ENCODE data around the gene NEURL1B. TPM values are rescaled to one million over a fixed set of nuclear protein-coding genes. Genes with fewer than 3 reads are reported as not detected.

Gene NEURL1B
- total RNA-seq, 2 experiments from 2014 or later, result 0.08 to 0.16 TPM

DNA sequence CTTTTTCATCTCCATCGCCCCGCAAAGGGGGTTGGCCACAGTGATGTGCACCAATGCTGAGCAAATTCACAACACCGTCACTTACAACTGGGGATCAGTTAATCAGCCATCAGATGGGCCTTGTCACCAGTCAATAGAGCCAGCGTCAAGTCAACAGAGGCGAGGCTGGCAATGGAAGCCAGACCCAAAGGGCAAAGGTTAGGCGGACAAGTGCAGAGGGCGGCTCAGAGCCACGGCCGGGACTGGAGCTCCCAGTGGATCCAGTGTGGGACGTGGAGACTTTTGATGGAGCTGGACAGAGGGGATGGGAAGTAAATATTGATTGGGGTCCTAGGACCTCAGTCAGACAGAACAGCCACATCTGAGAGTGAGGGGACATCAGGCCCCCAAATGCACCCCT, 84.2 kb downstream of the NEURL1B start:
- TF ChIP-seq, protein P1, sequence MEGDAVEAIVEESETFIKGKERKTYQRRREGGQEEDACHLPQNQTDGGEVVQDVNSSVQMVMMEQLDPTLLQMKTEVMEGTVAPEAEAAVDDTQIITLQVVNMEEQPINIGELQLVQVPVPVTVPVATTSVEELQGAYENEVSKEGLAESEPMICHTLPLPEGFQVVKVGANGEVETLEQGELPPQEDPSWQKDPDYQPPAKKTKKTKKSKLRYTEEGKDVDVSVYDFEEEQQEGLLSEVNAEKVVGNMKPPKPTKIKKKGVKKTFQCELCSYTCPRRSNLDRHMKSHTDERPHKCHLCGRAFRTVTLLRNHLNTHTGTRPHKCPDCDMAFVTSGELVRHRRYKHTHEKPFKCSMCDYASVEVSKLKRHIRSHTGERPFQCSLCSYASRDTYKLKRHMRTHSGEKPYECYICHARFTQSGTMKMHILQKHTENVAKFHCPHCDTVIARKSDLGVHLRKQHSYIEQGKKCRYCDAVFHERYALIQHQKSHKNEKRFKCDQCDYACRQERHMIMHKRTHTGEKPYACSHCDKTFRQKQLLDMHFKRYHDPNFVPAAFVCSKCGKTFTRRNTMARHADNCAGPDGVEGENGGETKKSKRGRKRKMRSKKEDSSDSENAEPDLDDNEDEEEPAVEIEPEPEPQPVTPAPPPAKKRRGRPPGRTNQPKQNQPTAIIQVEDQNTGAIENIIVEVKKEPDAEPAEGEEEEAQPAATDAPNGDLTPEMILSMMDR (IDR thresholded peaks at IDR 0.05), result no peak
- CTCF ChIA-PET, result interaction anchor here (1.1 to 2.0 kb wide), 2 partner anchors 47 to 207 kb away, joined by 3 to 5 read pairs; no protein-coding TSS in a partner anchor

GRCh38 chr5:172725785-172726184, 84.7 kb downstream of the NEURL1B start:
- no peaks in the 10 kb centered on the region for H3K9me3 ChIP-seq (ENCODE audit: control insufficient read depth in 1 of 2, insufficient read depth in 1 of 2, low read length in 2 of 2)
- Mint-ChIP-seq H3K4me1 (ENCODE audit: low read depth) (peaks cover 6% of the 10 kb centered on the region), H3K27me3 (no peaks in the 10 kb centered on the region), H3K9me3 (no peaks in the 10 kb centered on the region), H3K36me3 (ENCODE audit: low read depth) (no peaks in the 10 kb centered on the region), H3K4me3 (no peak overlapping the region), H3K27ac (no peak overlapping the region)
- ChIA-PET CTCF (no interaction called here), POLR2A (no interaction called here)
- no peak for ATAC-seq (ENCODE audit: poor library complexity)
- H3K27ac ChIP-seq (ENCODE audit: low read depth in 1 of 2, low read length in 2 of 2), result no peak overlapping the region
- DNase-seq, result no peak
- H3K27me3 ChIP-seq (ENCODE audit: control insufficient read depth in 1 of 2, insufficient read depth in 2 of 2, low read length in 2 of 2), result no peaks in the 10 kb centered on the region
- no peaks in the 10 kb centered on the region for H3K36me3 ChIP-seq (ENCODE audit: insufficient read depth, low read length)
- TF ChIP-seq, protein P1 (IDR thresholded peaks at IDR 0.05), result no peak
- intact Hi-C loops (cut with DNase I, micrococcal nuclease), result no loop called here
- H3K4me3 ChIP-seq (ENCODE audit: low read length), result no peak overlapping the region
- H3K4me1 ChIP-seq (ENCODE audit: insufficient read depth, low read length), result peaks cover 23% of the 10 kb centered on the region

More for the DNA sequence above, 84.2 kb downstream of the NEURL1B start:
- Histone ChIP-seq H3K9me3 (ENCODE audit: control insufficient read depth in 1 of 2, insufficient read depth in 1 of 2, low read length in 2 of 2) (no peaks in the 10 kb centered on the region), H3K4me3 (ENCODE audit: low read length) (no peak overlapping the region), H3K4me1 (ENCODE audit: insufficient read depth, low read length) (peaks cover 23% of the 10 kb centered on the region), H3K27me3 (ENCODE audit: control insufficient read depth in 1 of 2, insufficient read depth in 2 of 2, low read length in 2 of 2) (no peaks in the 10 kb centered on the region), H3K36me3 (ENCODE audit: insufficient read depth, low read length) (no peaks in the 10 kb centered on the region), H3K27ac (ENCODE audit: low read depth in 1 of 2, low read length in 2 of 2) (no peak overlapping the region)
- Mint-ChIP-seq H3K27me3 (no peaks in the 10 kb centered on the region), H3K9me3 (no peaks in the 10 kb centered on the region), H3K4me3 (no peak overlapping the region), H3K36me3 (ENCODE audit: low read depth) (no peaks in the 10 kb centered on the region), H3K4me1 (ENCODE audit: low read depth) (peaks cover 6% of the 10 kb centered on the region), H3K27ac (no peak overlapping the region)
- POLR2A ChIA-PET, result no interaction called here
- ATAC-seq (ENCODE audit: poor library complexity) (no peak), DNase-seq (no peak)
- intact Hi-C loops (cut with DNase I, micrococcal nuclease), result no loop called here

DNA sequence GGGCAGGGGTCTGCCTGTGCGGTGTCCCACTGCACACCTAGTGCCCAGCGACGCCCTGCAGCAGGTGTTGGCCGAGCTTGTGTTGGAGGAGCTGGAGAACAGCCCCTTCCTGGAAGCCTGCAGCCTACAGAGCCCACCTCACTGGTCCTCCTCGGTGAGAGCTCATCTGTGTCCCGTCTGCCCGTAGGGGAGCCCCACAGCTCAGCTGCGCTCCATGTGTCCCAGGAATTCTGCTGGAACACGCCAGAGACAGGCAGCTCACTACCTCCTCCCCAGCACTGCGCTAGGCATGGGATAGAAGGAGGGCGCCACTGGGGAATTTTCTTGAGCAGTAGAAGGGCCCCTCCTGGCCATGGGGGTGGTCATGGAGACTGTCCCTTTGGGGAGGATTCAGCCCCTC, 85.9 kb downstream of the NEURL1B start:
- no peak for DNase-seq
- H3K4me3 Mint-ChIP-seq, result no peak overlapping the region
- ATAC-seq (ENCODE audit: poor library complexity), result no peak
- H3K9me3 Mint-ChIP-seq, result no peaks in the 10 kb centered on the region
- H3K4me1 Mint-ChIP-seq (ENCODE audit: low read depth), result peaks cover 6% of the 10 kb centered on the region
- no peaks in the 10 kb centered on the region for H3K27me3 ChIP-seq (ENCODE audit: control insufficient read depth in 1 of 2, insufficient read depth in 2 of 2, low read length in 2 of 2)
- H3K27ac ChIP-seq (ENCODE audit: low read depth in 1 of 2, low read length in 2 of 2), result no peak overlapping the region
- no peaks in the 10 kb centered on the region for H3K9me3 ChIP-seq (ENCODE audit: control insufficient read depth in 1 of 2, insufficient read depth in 1 of 2, low read length in 2 of 2)
- intact Hi-C loops (cut with DNase I, micrococcal nuclease), result no loop called here
- no peak overlapping the region for H3K27ac Mint-ChIP-seq
- no peaks in the 10 kb centered on the region for H3K27me3 Mint-ChIP-seq
- POLR2A ChIA-PET, result no interaction called here
- peaks cover 18% of the 10 kb centered on the region for H3K4me1 ChIP-seq (ENCODE audit: insufficient read depth, low read length)
- no peaks in the 10 kb centered on the region for H3K36me3 Mint-ChIP-seq (ENCODE audit: low read depth)
- no peaks in the 10 kb centered on the region for H3K36me3 ChIP-seq (ENCODE audit: insufficient read depth, low read length)
- TF ChIP-seq, protein P1 (IDR thresholded peaks at IDR 0.05), result no peak
- no peak overlapping the region for H3K4me3 ChIP-seq (ENCODE audit: low read length)
- CTCF ChIA-PET, result no interaction called here
